Measurements from ENCODE around the gene ZNF835.

- TF ChIP-seq YY1 (IDR thresholded peaks at IDR 0.05; ENCODE audit: insufficient read depth, insufficient read length): no peak
- TF ChIP-seq SUZ12 (IDR thresholded peaks at IDR 0.05; ENCODE audit: extremely low read depth, insufficient read depth, insufficient read length): no peak
Measured at GRCh38 chr19:56660381-56661107, 11.0 kb downstream of the ZNF835 start.
